Amniotic stem cell (primary cell): ENCODE data around the gene EXOC3.

Source experiments
- DNase-seq: peaks from one replicate; lab custom pipeline; 2025; lab: John Stamatoyannopoulos, UW

The EXOC3 gene

GRCh38 chr5:439636-440035 lies 3.3 kb upstream of the EXOC3 start:
- no peak for DNase-seq

GRCh38 chr5:440401-441201 lies 2.4 kb upstream of the EXOC3 start:
- no peak for DNase-seq

- DNase-seq = no peak
Measured at GRCh38 chr5:441996-442334, 1.0 kb upstream of the EXOC3 start.

- no peak for DNase-seq
Measured at GRCh38 chr5:443239-444151, 519 bp downstream of the EXOC3 start.

DNA sequence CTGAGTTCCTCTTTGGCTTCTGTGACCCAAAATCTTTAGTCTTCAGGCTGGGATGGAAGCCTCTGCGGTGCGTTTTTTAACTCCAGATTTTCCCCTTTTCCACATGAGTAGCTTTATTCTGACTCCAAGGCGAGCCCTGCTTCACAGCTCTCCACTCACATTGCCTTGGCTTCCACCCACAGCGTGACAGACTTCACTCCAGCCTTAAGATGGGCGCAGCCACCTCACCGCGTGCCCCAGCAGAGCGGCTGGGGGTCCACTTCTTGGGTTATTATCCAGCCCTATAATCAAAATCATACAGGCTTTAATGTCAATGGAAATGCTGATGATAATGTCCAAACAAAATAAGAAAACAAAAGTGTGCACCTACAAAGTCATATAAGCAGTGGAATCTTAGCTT lies 1.2 kb downstream of the EXOC3 start:
- no peak for DNase-seq

DNA sequence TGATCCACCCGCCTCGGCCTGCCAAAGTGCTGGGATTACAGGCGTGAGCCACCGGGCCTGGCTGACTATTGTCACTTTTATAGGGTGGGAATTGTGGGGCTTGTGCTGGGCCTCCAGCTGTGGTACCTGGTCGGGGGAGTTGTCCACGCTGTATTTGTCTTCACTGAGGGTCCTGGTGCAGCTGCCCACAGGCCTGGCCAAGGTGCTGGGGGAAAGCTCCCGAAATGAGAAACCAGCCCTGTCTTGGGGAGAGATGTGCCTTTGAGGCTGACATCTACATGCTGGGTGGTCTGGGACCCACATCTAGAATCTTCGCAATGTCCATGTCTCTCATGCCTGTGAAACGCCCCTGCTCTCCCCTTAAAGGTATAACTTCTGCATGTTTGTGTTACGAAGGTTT lies 2.6 kb downstream of the EXOC3 start:
- no peak for DNase-seq

DNA sequence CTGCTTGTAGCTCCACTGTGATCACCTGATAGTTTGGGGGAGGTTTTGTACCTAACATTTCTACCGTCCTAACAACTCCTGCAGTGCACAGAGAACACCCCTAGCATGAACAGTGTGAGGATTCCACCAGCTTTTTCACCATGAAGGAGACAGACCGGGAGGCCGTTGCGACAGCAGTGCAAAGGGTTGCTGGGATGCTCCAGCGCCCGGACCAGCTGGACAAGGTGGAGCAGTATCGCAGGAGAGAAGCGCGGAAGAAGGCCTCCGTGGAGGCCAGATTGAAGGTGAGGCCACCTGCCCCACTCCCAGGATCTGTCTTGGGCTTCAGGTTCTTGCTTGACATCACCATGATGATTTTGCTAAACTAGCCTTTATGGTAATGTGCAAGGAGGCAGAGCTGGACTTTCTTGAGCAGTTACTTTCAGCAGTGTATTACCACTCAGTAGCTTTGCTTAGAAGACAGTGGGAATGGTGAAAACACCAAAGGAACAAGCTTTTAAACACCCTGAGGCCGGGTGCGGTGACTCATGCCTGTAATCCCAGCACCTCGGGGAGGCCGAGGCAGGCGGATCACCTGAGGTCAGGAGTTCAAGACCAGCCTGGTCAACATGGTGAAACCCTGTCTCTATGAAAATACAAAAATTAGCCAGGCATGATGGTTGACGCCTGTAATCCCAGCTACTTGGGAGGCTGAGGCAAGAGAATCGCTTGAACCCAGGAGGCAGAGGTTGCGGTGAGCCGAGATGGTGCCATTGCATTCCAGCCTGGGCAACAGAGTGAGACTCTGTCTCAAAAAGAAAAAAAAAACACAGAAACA lies 3.3 kb downstream of the EXOC3 start:
- DNase-seq = no peak

DNA sequence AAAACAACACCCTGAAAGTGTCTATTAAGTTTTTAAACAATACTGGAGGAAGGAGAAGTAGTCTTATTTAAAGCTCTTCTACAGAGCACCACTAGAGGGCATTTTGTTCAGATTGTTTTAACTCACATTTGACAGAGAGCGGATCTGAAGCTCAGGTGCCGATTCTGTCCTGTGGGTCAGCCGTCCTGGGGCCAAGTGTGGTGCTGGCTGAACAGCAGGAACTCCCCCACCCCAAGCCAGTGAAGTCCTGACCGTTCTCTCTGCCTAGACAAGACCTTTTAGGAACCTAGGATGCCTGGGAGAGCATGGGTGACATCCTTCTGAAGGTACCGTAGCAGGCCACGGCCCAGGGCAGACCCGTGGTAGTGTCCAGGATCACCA lies 3.9 kb downstream of the EXOC3 start:
- DNase-seq = no peak

GRCh38 chr5:447501-447900 lies 4.5 kb downstream of the EXOC3 start:
- DNase-seq = no peak

- no peak for DNase-seq
Measured at GRCh38 chr5:448061-448765, 5.2 kb downstream of the EXOC3 start.

- no peak for DNase-seq
Measured at GRCh38 chr5:448766-449090, 5.8 kb downstream of the EXOC3 start.

GRCh38 chr5:449151-449550 lies 6.2 kb downstream of the EXOC3 start:
- DNase-seq = no peak

- no peak for DNase-seq
Measured at GRCh38 chr5:451587-452458, 8.8 kb downstream of the EXOC3 start.

DNA sequence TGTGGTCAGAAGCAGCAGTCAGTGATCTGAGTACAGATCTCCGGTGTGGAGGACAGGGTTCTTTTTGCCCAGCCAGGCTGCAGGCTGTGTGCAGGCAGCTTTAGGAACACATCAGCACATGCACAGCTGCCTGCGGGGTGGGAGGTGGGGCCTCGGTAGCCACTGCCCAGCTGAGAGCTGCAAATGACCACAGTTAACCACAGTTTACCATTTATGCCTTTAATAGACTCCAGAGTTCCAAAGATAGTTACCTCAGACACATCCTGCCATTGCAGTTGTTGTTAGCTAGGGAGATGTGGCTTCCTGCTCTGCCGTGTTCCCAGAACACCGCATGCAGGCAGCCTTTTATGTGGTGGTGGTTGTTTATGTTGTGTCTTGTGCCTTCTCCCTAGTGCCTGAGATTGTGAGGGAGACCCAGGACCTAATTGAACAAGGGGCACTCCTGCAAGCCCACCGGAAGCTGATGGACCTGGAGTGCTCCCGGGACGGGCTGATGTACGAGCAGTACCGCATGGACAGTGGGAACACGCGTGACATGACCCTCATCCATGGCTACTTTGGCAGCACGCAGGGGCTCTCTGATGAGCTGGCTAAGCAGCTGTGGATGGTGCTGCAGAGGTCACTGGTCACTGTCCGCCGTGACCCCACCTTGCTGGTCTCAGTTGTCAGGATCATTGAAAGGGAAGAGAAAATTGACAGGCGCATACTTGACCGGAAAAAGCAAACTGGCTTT lies 10.2 kb downstream of the EXOC3 start:
- no peak for DNase-seq

- no peak for DNase-seq
Measured at GRCh38 chr5:453725-454481, 10.9 kb downstream of the EXOC3 start.

DNA sequence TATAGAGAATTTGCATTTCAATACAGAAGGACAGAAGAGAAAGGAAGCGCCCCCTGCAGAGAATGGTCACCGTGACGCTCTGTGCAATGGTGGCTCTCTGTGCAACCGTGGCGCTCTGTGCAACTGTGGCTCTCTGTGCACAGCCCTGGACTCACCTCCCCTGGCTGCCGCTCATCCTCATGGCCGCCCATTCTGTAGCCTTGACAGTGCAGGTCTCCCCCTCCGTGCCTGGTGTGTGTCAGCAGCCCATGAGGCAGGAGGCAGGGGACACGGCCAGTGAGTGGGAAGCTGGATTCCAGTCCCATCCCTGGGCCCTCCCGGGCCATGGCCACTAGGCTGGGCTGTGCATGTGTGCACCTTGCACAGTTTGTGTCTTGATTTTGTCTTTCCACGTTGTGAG lies 12.0 kb downstream of the EXOC3 start:
- DNase-seq = no peak

GRCh38 chr5:455806-456205 lies 12.8 kb downstream of the EXOC3 start:
- no peak for DNase-seq

GRCh38 chr5:456351-457194 lies 13.6 kb downstream of the EXOC3 start:
- no peak for DNase-seq
